Spleen (tissue), 7 donors: ENCODE data around the gene HMCN2.

ENCODE experiments used
- POLR2A ChIP-seq, 3 donors: fragments of 450-650 bp; IDR thresholded peaks; one replicate each; pipeline ENCODE4 v1.5.1; 2017; ENCODE audit warnings: antibody characterized with exemption in 3 of 3, mild to moderate bottlenecking in 1 of 3
- TF ChIP-seq, protein P1 (sequence below), 11 experiments: fragments of 200-600 bp in 7 of 11; fragments of 450-650 bp in 4 of 11; sonication (generic) in 4 of 11; IDR thresholded peaks in 8 of 11; conservative IDR thresholded peaks in 3 of 11; 1 replicate in 7 of 11; 2 replicates in 4 of 11; pipeline versions ENCODE4 v1.4.0 to v1.8.0; 2016 to 2021; ENCODE audit warnings: antibody characterized with exemption in 11 of 11, inconsistent platforms in 4 of 11, mild to moderate bottlenecking in 1 of 11
- donor health status: DM: no; HTN: no; CAD: no; lungs with moderate emphysema.
- donor health status: DM: no; HTN: no; CAD: no.
- donor health status: DM: no; HTN: no; CAD: no.

- TF ChIP-seq, protein P1, sequence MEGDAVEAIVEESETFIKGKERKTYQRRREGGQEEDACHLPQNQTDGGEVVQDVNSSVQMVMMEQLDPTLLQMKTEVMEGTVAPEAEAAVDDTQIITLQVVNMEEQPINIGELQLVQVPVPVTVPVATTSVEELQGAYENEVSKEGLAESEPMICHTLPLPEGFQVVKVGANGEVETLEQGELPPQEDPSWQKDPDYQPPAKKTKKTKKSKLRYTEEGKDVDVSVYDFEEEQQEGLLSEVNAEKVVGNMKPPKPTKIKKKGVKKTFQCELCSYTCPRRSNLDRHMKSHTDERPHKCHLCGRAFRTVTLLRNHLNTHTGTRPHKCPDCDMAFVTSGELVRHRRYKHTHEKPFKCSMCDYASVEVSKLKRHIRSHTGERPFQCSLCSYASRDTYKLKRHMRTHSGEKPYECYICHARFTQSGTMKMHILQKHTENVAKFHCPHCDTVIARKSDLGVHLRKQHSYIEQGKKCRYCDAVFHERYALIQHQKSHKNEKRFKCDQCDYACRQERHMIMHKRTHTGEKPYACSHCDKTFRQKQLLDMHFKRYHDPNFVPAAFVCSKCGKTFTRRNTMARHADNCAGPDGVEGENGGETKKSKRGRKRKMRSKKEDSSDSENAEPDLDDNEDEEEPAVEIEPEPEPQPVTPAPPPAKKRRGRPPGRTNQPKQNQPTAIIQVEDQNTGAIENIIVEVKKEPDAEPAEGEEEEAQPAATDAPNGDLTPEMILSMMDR (IDR thresholded peaks at IDR 0.05 in 8 of 11, conservative IDR thresholded peaks at IDR 0.05 in 3 of 11): no peak
- TF ChIP-seq POLR2A (IDR thresholded peaks at IDR 0.05): no peak
These were observed 73.7 kb downstream of the HMCN2 start for GRCh38 chr9:130339306-130339705.
